Measurements from ENCODE around the gene AMBP.

The AMBP gene

DNA sequence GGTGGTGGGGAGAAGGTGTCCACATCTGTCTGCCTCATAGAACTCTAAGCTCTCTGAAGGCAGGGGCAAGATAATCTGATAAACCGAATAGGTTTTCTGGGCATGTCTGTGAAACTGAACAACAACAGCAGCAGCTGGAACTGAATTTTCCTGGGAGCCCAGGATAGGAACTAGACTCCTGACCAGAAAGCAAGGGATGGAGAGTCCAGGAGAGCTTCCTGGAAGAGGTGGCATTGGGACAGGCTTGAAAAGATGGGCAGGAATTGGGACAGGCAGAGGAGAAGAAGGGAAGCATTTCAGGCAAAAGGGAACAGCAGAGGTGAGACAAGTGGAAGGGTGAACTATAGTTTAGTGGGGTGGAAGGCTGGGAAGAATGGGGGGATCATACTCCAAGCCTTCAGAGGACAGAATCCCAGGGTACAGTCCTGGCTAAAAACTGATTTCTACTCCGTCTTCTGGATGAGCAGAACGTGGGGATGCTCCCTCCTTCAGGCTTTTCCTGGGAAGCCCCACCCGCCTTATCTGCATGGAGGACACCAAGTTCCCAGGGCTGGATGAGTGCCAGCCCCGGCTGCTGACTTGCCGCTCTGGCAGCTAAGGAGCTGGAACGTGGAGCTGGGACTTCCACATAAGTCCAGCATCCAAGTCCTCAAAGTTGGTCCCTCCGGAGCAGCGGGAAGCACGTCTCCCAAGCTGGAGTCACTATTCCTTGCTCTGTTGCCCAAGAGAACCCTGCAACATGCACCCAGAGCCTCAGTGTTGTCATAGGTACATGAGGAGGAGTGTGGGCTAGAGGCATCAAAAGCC is 34.9 kb upstream of the AMBP start:
- no peak for DNase-seq

DNA sequence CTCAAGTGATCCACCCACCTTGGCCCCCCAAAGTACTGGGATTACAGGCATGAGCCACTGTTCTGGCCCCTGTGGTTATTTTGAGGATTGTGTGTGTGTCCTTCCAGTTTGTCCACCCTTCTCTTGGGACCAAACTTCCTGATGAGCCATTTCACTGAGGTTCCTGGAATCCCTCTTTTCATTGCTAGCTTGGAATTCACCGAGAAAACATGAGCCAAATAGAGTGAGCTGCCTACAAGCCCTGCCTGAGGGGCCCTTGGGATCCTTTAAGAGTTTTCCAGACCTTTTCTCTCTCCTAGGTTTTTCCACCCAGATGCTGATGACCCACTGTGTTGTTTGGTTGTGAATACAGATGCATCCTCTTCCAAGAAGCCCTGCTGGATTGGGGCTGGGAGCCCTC is 34.2 kb upstream of the AMBP start:
- no peak for DNase-seq

DNA sequence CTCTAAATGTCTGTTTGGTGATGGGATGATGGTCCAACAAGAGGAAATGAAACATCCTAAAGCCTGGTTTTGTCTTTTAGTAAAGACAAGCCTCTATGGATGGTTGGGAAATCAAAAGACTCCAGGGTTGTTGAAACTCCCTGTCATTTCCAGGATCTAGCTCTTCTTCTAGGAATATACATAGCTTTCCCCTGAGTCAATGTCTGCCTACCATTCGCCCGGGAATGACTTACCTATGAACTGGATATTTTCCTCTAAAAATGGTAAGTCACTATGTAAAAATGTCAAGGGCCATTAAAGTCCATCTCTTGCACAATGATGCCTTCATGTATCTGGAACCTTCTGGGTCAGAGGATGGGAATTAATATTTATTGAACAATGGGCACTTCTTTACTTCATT is 32.1 kb upstream of the AMBP start:
- no peak for DNase-seq

DNA sequence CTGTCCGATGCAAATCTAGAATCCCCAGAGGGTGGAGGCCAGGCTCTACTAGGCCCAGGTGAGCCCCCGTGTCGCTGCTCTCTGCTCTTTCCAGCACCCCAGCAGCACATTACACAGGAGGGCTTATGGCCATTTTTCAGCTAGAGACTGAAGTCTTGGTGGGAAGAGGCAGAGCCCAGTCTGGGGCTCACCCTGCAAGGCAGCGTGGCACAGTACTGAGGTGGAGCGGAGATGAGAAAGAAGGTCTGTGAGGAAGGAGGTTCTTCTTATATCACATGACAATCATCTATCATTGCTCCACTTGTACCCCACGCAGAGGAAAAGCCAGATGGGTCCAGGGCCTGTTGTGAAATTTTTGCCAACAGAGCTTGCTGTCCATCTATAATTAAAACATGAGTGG is 31.0 kb upstream of the AMBP start:
- DNase-seq: no peak

DNA sequence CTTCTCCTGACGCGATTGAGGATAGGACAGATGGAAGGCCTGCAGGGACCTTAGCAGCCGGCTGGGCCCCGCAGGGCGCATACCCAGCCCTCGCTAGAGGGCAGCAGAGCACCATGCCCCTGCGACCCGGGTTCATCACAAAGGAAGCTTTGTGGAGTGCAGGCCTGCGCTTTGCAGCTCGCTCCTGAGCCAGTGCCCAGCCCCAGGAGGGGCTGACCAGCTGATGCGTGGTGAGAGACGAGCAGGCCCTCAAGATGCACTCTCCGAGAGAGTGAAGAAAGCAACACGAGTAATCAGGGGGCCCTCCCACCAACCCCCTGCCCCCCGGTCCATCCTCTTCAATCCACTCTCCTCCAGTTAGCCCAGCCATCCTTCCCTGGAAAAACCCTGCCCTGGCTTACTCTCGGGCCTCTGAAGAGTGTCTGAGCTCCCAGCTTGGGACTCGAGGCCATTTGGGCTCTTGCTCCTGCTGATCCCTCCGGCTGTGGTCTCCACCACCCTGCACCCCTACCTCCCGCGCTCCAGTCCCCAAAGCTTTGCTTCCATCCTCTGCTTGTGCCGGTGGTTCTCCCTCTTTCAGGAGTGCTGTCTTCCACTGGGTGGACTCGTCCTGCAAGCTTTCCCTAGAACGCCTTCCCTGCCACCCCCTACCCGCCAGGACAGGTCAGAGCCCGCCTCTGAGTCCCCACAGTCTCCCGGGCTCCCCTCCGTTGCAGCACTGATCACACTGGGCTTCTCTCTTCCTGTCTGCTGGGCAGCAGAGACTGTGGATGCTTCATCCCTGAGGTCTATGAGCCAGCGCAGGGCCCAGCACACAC is 30.1 kb upstream of the AMBP start:
- peak in 4 of 6 experiments; percentile 14 to 21 (median 18) for DNase-seq

DNA sequence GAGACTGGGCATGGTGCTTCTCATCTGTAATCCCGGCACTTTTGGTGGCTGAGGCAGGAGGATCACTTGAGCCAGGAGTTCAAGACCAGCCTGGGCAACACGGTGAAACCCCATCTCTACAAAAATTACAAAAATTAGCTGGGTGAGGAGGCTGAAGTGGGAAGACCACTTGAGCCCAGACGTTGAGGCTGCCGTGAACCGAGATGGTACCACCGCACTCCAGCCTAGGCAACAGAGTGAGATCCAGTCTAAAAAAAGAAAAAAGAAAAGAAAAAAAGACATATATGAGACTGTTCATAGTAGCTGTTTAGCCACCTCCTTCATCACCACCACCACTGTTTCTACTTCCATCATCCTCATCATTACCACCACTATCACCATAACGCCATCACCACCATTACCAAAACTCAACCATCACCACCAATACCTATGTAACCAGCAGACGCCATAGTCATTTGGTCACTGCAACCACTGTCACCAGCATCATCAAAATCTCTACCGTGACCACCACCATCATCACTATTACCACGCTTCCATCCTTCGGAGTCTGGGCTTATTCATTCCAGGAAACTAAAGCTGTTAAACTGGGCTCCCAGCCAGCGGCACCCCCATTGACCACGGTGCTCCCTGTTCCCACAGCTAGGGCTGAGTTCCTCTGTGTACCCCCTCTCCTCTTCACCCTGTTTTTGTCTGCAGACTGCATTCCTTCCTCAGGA is 29.3 kb upstream of the AMBP start:
- DNase-seq: no peak

DNA sequence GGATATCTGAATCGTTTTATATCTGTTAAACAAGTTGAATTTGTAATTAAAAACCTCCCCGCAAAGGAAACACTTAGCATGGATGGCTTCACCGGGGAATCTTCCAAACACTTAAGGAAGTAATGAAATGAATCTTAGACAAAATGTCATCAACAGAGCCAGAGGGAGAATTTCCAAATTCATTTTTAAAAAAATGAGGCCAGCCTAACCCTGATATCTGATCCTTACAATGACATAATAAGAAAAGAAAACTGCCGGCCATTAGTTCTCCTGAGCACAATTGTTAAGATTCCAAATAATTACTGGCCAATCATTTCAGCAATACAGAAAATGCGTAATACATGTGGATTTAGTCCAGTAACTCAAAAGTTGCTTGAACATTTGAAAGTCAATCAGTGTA is 27.1 kb upstream of the AMBP start:
- DNase-seq: no peak

DNA sequence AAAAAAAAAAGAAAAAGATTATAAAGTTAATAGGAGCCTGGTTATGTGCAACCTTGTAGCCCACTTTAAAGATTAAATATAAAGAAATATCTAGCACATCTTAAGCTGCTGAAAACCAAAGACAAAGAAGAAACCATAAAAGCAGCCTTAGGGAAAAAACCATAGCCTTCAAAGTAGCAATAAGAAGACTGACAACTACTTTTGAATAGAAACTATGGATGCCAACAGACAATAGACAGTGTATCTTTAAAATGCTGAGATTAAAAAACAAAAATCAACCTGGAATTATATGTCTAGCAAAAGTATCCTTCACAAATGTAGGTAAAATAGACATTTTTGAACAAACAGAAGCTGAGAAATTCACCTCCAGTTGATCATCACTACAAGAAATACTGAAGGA is 24.4 kb upstream of the AMBP start:
- no peak for DNase-seq

DNA sequence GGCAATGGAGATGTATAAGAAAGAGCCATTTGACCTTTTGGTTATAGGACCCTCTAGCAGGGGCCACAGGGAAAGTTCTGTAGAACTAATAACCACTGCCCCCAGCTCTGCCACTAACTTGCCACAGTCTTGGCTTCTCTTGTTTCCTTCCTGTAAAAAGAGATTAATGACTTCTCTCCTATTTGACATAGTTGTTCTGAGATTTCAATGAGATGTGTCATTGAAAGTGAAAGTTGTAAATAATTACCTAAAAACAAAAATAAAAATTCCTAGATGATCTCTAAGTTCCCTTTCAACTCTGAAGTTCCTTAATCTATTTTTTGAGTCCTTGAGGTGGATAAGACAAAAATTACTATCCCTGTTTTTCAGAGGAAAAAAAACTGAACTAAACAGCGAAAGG is 22.4 kb upstream of the AMBP start:
- no peak for DNase-seq

DNA sequence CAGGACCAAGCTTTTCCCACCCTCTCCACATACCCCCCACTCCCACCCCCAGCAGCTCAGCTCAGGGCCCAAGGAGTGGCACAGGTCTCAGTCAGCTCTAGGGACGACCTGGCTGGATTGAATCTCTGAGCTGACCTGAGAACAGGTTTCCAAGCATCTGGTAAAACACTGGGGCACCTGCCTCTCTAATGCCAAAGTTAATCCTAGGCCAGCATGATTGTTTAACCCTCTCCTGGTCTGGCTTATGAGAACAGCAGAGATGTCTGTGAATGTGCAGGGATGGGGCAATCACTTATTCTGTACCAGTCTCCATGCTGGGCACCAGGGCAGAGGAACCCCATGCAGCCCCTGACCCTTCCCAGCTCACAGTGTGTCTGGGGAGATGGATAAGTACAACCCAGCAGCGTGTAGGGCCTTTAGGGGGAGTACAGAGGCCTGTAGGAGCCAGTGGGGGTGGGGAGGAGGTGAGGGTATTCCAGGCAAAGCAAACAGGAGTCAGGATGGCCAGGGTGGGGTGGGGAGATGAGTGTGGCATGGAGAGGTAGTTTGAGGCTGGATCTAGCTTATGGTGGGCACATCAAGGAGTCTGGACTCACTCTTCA is 21.7 kb upstream of the AMBP start:
- DNase-seq: no peak

DNA sequence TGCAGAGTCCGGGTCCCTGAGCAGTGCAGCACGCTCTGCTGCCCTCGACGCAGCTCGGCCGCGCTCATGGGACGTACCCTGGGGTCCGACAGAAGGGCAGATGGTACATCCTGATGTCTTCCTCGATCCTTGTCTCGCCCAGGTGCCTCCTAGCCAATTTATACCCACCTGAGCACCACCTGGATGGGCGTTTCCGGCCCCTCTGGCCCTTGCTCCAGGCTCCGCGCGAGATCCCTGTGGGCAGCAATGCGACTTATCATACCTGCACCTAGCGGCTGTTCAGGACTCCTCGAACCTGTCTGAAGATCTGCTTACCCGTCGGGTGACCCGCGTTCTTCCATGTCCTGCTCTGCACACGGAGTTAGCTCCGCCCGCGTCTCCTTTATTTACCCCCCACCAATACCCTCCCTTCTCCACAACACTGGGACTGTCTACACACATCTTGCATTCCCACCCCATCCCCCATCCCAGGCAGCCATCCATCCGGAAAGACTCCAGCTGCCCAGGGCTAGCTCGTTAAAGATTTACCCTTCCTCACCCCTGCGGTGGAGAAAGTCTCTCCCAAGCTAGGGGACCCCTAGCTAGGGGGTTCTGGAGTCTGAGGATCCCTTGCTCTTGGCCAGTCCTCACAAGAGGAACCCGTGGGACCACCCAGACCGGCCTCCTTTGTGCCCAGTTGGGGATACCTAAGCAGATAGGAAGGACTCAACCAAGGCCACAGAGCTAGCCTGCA is 21.0 kb upstream of the AMBP start, which contains the start of gene KIF12:
Gene KIF12 (minus strand): TSS at position 357 of the 733 bp plus-strand sequence. CDS start 16 bp downstream, at position 341.
- DNase-seq: no peak

DNA sequence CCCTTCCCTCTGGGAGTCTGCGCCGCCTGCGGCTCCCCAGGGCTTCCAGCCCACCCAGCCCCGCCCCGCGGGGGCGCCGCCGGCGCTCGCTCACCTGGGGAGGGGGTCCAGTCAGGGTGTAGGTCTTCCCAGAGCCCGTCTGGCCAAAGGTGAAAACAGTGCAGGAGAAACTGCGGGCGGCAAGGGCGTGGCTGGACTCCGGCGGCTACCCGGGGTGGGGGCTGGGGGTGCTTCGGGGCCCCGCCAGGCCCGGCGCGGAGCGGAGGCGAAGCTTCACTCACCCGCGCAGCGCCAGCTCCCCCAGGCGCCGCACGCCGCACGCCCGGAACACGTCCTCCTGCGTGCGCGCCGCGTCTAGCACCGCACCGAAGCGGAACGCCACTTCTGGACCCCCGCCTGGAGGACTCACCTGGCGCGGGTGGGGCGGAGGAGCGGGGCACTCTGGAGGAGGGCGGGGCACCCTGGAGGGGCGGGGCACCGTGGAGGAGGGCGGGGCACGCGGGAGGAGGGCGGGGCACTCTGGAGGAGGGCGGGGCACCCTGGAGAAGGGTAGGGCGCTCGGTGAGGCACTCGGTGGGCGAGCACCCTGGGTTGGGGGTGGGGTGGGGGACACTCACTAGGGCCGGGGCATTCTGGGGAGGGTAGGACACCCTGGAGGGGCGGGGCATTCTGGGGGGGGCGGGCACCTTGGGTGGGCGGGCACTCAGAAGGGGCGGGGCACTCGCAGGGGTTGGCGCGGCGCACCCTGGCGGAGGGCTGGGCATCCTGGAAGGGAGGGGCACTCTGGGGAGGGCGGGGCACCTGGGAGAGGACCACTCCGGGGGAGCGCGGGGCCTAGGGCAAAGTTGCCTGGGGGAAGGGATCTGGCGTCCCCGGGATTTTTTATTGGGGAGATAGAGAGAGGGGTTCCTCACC is 20.2 kb upstream of the AMBP start:
- peak in 3 of 6 experiments; percentile 5 to 24 (median 10) for DNase-seq

DNA sequence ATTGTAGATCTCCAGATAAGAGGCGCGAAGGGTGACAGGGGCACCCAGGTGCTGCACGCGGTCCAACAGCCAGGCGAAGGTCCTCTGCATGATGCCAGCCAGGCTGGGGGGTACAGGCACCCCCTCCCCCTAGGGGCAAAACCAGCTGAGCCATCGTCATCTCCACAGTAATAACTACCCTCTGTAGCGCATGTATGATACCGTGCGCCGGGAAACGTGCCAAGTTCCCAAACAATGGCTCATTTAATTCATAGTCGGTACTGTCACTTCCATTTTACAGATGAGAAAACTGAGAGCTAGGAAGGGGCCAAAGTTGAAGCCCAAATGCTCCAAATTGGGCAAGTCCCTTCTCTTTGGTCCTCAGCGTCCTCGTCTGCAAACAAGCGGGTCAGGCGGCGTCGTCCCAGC is 19.5 kb upstream of the AMBP start:
- DNase-seq: no peak

DNA sequence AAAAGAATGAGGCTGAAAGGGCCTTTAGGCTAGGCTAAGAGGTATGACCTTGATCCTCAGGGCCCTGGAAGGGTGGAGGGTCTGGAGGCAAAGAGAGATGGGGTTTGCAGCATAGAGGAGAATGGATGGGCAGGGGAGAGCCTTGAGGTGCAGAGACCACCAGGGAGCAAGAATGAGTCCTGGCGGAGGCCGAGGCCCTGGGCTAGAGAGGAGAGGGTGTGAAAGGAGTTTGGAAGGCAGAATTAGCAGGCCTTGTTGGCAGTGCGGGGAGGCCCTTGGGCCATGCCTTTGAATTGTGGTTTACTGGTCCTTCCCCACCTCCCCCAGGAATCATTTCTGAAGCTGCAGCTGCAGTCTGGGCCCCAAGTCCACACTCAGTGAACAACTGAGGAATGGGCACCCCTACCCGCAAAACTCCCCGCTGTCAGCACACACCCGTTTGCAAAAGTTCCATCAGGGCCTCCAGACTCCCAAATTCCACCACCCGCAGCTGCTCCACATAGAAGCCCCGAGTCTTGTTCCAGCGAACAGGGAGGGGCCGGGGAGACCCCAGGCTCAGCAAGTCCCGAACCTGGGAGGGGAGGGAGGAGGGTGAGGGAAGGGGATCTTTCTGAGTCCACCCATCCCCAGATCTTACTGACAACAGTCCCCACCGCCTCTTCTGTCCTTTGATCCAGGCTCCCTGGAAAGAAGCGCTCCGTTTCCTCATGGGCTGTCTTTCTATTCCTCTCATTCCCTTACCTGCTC is 18.9 kb upstream of the AMBP start:
- DNase-seq: no peak

DNA sequence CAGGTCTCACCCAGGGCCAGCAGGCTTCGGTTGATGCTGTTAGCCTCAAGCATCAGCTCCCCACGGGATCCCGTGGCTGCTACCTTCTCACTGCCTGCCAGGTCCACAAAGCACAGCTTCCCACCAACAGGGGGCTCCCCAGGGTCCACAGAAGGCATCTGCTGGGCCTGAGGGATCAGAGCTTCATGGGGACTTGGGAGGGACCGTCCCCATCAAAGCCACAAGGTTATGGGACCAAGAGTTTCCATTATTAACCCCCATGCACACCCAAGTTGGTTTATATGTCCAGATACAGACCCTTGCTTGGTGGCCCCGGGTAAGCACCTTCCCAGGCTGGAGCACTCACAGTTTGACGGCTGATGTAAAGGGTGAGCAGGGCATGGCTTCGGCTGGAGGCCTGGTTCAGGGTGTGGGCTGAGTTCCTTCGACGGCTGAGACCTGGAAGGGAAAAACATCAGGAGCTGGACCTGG is 18.0 kb upstream of the AMBP start:
- no peak for DNase-seq

DNA sequence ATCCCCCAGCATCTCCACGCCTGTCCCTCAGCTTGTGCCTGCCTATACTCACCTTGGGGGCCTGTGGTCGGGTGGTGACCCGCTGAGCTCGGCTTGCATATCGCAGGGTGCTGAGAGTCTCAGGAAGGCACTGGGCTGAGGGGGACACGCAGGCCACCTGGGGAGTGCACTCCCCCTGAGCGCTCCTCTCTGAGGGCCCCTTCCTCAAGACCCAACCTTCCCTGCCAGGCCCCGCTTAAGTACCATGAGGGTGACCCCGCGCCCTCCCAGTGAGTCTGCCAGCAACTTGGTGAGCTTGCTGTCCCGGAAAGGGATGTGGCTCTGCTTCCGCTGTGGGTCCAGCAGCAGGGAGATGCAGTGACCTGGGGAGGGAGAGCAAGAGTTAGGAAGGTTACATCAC is 16.9 kb upstream of the AMBP start:
- no peak for DNase-seq

DNA sequence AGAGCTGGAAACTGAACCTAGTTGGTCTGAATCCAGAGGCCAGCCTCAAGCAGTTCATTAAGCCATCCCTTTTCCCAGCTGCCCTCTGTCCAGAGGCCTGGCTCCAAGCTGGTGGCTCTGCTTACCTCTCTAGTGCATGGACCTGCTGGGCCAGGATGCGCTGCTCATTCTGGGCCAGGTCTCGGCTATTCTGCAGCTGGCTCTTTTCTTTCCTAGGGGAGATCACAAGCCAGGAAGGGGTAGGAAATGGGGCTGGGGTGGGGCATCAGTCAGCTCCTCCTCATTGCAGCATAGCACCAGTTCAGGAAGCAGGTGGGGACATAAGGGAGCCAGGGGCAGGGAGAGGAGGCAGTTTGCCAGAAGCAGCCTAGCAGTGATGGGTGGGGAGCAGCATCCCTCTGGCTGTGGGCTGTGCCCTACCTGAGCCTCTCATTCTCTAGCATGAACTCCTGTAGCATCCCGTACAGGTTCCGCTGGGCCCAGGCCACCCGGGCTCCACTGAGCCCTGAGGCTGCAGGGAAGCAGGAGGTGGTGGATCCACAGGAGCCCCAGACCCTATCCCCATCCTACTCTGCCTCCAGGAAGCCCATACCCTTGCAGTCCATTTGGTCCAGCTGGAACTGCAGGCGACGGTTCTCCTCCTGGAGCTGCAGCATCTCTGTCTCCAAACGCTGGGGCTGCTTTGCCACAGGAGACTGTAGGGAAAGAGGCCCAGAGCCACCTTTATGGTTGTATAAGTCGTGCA is 15.8 kb upstream of the AMBP start:
- no peak for DNase-seq

DNA sequence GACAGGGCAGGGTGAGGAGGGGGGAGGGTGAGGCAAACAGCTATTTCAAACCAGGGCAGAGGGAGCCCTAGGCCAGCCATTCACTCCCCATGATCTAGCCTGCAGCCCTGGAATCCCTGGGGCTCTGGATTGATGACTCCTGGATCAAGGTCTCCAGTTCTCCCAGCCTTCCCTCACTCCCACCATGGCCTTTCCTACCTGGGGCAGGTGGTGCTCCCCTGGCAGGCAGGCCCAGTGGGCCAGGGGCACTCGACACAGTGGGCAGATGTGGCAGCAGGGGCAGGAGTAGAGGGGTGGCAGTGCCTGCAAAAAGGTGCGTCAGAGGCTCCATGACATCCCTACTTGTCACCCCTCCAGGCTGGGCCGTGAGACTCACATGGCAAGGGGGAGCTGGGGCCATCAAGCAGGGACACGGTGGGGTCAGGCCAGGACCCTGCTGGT is 15.0 kb upstream of the AMBP start:
- no peak for DNase-seq

DNA sequence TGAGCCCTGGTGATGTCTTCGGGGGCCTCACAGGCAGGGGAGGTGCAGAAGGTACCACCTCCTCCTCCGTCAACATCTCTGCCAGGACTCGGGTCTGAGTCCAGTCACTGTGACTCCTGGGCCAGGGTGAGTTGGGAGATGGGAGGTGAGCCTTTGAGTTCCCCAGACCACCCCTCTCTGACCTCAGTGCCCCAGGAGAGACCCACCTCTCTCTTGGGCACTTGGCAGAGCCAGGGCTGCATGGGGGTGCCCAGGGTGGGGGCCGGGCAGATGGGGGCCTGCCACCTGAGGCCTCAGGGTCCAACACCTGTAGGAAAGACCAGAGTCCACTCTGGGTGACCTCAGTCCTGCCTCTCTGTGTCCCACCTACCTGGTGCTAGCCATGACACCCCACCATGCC is 14.2 kb upstream of the AMBP start:
- DNase-seq: no peak

DNA sequence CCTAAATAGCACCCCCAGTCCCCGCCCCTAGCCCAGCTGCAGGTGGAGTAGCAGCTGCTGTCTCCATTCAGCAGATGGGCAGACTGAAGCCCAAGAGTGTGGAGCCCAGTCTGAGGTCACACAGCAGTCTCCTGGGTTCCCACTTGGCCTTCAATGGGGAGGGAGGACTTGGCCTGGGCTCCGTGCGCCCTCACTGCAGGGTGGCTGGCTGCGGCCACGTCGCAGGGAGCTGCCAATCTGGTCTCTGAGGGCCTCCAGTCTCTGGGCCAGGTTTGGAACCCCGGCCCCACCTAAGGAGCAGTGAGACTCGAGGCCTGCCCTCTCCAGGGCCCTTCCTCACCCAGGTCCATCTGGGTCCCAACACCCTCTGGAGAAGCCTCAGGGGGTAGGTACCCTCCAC is 13.6 kb upstream of the AMBP start:
- no peak for DNase-seq
